Urinary bladder (tissue), 4 donors: Measurements from ENCODE around the gene KAZALD1. TPM values are rescaled to one million over a fixed set of nuclear protein-coding genes. Genes with fewer than 3 reads are reported as not detected.
"Not testable (repeated sequence)": the region's sequence is repeated elsewhere in the genome, so short reads cannot be mapped to it uniquely, and the experiment has no call there.

ENCODE experiments used
- DNase-seq: peaks from one replicate; pipeline ENCODE4 v3.0.0-alpha.2; 2015; ENCODE audit errors: extremely low spot score
- H3K27ac ChIP-seq: one replicate; pipeline ENCODE4 v1.5.1; 2013; ENCODE audit warnings: low read depth, mild to moderate bottlenecking, moderate library complexity
- H3K36me3 ChIP-seq: one replicate; pipeline ENCODE4 v1.6.1; 2013; ENCODE audit warnings: mild to moderate bottlenecking, moderate library complexity; ENCODE audit not compliant: insufficient read depth
- H3K4me1 ChIP-seq: one replicate; pipeline ENCODE4 v1.6.1; 2013; ENCODE audit warnings: mild to moderate bottlenecking, moderate library complexity; ENCODE audit not compliant: insufficient read depth
- H3K4me3 ChIP-seq: one replicate; pipeline ENCODE4 v1.5.1; 2013; ENCODE audit warnings: low read depth, low read length
- WGBS: extraction: QIAGEN DNeasy Blood & Tissue Kit; methylation state at CpG from one replicate; pipeline ENCODE4 v1.1.7; 2013; 5-methylcytosine and 5-hydroxymethylcytosine counted together
- polyA plus RNA-seq: library from polyadenylated mRNA; stranded (reverse); fragments of 200-250 nt; gene quantifications from one replicate; pipeline ENCODE4 v1.2.3, GENCODE V29; 2013
- total RNA-seq: library from RNA; depleted of rRNA; stranded (reverse); fragments of >200 nt; gene quantifications from one replicate; pipeline ENCODE4 v1.2.3, GENCODE V29; 2014
- donor health status: healthy with polysubstance abuse.
- donor health status: healthy.

Gene KAZALD1
- total and polyA plus RNA-seq, 2 donors: 5.9 to 27.0 TPM

DNA sequence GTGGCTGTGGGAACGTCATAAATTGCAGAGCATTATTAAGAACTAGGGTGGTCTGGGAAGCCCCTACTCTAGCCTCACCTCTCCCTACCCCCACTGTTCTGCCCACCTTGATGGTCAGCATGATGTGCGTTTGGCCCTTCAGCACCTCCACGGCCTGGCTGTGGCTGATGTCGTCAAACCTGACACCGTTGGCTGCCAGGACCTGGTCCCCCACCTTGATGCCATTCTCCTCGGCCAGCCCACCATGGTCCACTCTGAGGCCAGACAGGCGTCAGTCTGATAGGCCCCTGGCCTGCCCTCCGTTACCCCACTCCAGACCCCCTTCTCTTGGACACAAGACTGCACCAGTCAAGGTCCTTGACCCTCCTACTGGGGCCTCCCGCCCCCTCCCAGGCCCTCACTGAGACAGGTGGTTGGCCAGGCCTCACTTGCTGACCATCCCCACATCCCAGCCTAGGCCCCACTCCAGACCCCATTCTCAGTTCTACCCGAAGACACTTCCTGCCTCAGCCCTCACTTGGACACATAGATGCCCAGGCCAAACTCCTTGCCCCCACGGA, 40.0 kb upstream of the KAZALD1 start:
- WGBS: 84% methylated on average over 11 of the region's 11 CpGs
- H3K36me3 ChIP-seq: no peaks in the 10 kb centered on the region
- H3K27ac ChIP-seq: no peak overlapping the region
- no peak overlapping the region for H3K4me3 ChIP-seq
- H3K4me1 ChIP-seq: no peaks in the 10 kb centered on the region
- no peak for DNase-seq

DNA sequence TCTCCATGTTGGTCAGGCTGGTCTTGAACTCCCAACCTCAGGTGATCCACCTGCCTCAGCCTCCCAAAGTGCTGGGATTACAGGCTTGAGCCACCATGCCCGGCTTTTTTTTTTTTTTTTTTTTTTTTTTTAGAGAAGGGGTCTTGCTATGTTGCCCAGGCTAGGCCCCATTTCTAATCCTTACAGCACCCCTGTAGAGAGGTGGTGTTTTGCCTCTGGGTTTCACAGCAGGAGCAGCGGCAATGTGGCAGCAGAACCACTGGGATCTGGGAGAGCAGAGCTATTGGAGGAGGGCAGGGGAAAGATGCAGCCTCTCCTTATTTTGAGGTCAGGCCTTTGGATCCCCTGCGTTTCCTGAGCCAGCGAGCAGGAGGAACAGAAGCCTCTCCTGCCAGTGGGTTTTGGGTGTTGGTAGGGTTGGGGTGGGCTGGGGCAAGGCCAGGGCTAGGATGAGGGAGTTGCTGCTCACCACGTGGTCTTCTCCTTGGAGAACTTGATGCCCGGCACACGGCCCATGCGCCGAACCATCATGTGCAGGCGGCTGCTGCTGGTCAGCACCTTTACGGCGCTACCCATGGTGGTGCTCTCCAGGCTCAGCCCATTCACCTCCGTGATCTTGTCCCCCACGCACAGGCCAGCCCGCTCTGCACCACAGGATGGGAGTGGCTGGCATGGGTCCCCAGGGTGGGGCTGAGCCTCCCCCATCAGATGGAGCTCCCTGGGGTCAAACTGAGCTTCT, 38.7 kb upstream of the KAZALD1 start:
- H3K27ac ChIP-seq: no peak overlapping the region
- H3K4me3 ChIP-seq: no peak overlapping the region
- H3K4me1 ChIP-seq: no peaks in the 10 kb centered on the region
- H3K36me3 ChIP-seq: no peaks in the 10 kb centered on the region
- 92% methylated on average over 15 of the region's 15 CpGs for WGBS
- no peak for DNase-seq

DNA sequence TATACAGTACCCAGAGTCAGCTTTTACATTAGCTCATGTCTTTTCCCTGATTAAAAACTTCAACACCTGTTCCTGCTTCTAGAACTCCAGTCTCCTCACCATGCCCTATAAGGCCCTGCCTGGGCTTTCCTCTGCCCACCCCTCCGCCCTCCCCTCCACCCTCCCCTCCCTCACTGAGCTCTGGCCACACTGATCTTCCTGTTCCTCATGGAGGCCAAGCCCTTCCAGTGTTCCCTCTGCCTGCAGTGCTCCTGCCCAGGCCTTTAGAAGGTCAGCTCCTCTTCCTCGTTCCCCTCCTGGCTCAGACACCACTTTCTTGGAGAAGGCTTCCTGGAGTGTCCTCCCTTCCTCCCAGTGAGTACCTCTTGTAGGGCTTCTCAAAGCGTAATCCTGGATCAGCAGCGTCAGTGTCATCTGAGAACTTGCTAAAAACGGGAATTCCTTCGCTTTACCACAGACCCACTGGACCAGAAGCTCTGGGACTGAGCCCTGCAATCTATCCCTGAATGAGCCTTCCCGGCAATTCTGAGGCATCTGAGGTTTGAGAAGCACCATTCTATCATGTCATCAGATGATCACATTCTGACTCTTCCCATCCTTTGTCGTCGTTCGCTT, 34.6 kb upstream of the KAZALD1 start:
- no peaks in the 10 kb centered on the region for H3K36me3 ChIP-seq
- H3K27ac ChIP-seq: no peak overlapping the region
- WGBS: 67% methylated on average over 10 of the region's 10 CpGs
- H3K4me3 ChIP-seq: no peak overlapping the region
- no peak for DNase-seq
- no peaks in the 10 kb centered on the region for H3K4me1 ChIP-seq

DNA sequence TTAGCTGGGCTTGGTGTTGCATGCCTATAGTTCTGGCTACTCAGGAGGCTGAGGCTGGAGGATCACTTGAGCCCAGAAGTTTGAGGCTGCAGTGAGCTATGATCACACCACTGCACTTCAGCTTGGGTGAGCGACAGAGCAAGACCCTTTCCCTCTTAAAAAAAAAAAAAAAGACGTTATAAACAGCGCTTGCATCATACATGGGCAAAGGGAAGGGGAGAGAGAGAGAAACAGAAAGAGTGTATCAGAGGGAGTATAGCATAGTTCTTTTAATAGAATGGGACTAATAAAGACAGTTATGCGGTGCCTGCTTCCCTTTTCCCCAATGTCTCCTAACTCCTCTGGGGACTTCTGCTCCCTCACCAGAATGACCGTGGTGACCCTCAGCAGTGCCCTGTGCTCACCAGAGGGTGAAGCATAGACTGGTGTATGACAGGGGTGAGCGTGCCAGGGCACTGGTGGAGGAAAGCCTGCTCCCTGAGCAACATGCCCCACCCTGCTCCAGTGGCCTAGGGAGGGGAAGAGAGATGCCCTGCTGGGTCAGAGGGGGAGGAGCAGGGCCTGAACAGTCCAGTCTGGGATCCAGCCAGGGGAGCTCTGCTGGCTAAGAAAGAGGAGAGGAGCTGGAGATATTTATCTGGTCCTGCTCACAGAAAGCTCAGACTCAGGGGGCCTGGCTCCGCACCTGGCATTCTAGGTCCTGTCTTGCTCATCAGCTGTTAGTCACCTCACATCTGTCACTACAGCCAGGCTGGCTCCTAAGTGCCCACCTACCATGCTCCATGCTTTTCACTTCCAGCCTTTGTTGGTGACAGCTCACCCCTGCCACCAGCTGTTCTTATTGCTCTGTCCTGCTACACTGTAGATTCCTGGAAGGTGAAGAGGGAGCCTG, 33.1 kb upstream of the KAZALD1 start:
- Histone ChIP-seq H3K36me3 (no peaks in the 10 kb centered on the region), H3K4me1 (no peaks in the 10 kb centered on the region), H3K4me3 (no peak overlapping the region), H3K27ac (no peak overlapping the region)
- WGBS: 63% methylated on average over 7 of the region's 7 CpGs
- DNase-seq: no peak

DNA sequence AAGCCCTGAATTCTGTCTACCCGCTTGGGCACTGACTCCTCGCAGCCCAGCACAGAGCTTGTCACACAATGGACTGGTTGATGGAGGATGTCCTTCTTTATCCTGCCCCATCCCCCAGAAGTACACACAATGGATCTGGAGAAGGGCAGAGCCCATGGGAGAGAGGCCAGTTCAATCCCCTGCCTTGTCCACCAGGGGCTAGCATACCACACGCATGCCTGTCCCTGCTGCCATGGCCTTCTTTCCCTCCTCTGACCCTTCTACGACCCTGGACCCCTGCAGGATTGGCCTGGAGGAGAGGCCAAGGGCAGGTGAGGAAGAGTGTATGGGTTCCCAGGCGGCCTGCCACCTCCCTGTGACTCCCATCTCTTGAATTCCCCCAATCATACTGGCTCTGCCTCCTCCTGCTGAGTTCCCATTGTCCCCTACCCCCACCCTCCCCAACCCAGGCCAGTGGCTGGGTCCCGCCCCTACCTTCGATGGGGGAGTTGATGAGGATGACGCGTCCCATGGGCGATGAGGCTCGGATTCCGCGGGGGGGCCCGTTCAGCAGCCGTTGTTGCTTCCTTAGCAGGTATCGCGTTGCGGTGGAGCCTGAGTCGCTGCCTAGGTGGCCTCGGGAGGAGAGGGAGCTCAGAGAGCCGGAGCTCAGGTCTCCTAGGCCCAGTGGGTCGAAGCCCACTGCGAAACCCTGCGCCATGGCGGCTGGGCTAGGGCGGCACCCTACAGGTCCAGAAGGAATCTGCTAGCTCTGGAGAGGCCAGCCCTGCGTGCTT, 32.1 kb upstream of the KAZALD1 start:
- no peak for DNase-seq
- Histone ChIP-seq H3K4me3 (no peak overlapping the region), H3K36me3 (no peaks in the 10 kb centered on the region), H3K4me1 (no peaks in the 10 kb centered on the region), H3K27ac (no peak overlapping the region)
- 59% methylated on average over 27 of the region's 27 CpGs for WGBS

DNA sequence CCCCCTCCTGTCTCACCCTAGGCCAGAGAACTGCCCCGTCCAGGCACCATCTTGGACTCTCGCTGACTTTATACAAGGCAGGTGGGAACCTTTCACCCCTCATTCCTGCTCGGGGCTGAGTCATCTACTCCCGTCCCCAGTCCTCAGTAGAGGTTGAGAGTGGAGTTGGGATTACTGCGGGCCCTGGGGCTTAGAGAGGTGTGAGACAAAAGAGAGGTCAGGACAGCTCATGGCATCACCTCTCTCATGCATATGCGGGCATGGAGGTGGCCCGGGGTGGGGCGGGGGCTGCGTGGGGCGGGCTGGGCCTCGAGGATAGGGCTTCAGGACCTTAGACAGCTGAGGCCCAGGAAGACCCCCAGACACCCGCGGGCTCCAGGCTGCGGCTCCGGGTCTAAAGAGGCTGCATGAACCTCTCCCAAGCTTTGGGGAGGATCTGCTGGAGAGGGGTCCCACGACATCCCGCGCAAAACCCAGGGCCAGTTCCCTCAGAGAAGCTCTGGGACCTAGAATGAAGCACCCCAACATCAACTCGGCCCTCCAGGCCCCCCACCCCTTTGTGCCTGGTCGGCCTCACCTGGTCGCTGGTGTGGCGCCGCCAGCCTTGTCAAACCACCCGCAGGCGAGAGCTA, 31.2 kb upstream of the KAZALD1 start:
- Histone ChIP-seq H3K27ac (no peak overlapping the region), H3K4me3 (peak overlapping the region; percentile 76), H3K36me3 (no peaks in the 10 kb centered on the region), H3K4me1 (no peaks in the 10 kb centered on the region)
- no peak for DNase-seq
- WGBS: 12% methylated on average over 25 of the region's 25 CpGs

DNA sequence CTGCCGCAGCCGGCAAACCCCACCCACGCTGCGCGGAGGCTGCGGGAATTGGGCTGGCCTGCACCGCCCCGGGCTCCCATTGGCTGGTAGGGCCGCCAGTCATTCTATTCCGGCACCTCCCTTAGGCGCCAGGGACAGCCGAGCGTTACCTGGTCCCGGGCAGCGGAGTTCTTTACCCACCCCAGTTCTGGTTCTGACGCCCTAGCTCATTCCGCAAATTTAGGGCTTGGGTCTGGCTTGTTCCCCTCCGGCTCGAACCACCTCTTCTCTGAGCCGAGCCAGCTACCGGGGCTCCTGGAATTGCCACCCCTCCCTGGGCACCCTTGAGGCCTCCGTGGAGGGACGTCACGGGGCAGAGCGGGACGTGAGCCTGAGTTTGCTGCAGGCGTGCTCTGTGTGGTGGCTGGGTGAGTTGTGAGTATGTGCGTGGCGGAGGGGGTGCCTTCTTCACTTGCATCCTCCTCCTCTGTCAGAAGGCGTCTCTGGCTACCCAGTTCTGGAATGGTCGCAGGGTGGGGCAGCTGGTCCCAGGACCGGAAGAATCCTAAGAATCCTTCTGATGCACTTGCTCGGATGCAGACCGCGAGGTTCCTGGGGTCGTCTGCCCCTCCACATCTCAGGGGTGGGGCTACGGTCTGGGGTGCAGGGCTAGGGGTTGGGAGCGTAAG, 30.5 kb upstream of the KAZALD1 start, which contains the start of the genes PDZD7 and SFXN3:
Gene PDZD7, minus strand, starts transcription at position 2 of the 668 bp plus-strand sequence. CDS start 910 bp downstream, outside the sequence.
Gene SFXN3, plus strand, starts transcription at position 107 of the 668 bp plus-strand sequence. CDS start 3,461 bp downstream, outside the sequence.
- H3K27ac ChIP-seq: peak within 1 kb of the TSS; percentile 92
- H3K4me1 ChIP-seq: no peaks in the 10 kb centered on the region
- no peaks in the 10 kb centered on the region for H3K36me3 ChIP-seq
- H3K4me3 ChIP-seq: peak within 1 kb of the TSS; percentile 76
- under 1% methylated on average over 38 of the region's 38 CpGs for WGBS
- peak; percentile 64 for DNase-seq

DNA sequence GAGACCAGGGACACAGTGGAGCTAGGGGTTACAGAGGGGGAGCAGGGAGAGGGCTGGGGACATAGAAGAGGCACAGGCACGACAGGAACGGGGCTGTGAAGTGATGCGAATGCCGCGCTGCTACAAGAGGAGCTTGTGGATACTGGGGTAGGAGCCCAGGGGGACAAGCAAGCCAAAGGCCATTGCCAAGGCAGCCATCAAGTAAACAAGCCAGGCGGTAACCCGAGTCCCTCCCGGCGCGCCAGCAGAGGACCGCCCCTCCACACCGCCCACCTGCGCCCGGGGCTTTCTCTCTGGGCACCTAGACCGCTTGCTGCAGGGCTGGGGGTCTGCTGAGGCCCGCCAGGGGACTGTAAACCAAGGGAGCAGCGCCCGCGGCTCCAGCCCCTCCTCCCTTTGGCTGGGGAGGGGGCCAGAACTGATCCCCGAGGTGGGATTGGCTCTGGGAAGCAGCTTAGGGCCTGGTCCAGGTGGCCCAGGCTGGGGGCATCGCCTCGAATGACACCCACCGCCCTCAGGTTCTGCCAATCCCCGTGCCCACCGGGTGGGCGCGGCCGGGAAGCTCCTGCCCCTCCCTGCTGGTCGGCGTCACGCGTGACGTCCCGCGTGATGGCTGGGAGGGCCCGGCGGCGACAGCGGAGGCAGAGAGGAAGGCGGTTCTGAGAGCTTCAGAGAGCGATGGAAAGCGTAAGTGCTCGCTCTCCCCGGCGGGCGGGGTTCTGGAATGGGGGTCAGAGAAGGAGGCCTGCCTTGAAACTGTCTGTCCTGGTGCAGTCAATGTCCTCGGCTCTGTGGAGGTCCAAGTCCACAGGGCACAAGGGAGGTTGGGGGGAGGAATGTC, 29.8 kb upstream of the KAZALD1 start:
- Histone ChIP-seq H3K4me3 (peak overlapping the region; percentile 76), H3K27ac (peak overlapping the region; percentile 92), H3K4me1 (no peaks in the 10 kb centered on the region), H3K36me3 (no peaks in the 10 kb centered on the region)
- WGBS: under 1% methylated on average over 47 of the region's 47 CpGs
- DNase-seq: no peak

DNA sequence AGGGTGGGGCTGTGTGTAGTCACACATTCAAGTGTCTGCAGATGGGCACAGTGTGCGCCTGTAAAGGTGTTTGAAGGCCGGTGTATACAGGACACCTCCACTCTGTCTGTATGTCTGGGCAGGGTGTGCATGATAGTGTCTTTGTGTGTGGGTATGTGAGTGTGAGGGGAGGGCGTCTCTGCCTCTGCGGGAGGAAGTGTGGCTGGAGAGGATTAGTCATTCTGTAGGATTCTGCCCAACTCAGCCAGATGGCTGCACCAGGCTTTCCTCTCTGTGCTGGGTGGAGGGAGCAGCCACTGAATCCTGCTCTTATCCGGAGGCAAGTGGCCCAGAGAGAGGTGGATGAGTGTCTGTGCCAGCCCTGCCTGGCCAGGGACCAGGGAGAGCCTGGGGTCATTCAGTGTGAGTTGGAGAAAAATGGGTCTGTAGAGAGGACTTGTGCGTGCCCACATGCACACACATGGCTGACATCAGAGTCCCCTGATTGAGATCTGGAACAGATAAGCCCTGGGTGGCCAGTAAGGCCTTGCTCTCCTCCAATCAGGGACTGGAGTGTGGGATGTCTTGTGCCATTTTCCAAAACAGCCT, 29.1 kb upstream of the KAZALD1 start:
- DNase-seq: no peak
- whole genome bisulfite sequencing: 8% methylated on average over 6 of the region's 6 CpGs
- H3K27ac ChIP-seq: peak overlapping the region; percentile 92
- H3K4me1 ChIP-seq: no peaks in the 10 kb centered on the region
- no peaks in the 10 kb centered on the region for H3K36me3 ChIP-seq
- peak overlapping the region; percentile 76 for H3K4me3 ChIP-seq

DNA sequence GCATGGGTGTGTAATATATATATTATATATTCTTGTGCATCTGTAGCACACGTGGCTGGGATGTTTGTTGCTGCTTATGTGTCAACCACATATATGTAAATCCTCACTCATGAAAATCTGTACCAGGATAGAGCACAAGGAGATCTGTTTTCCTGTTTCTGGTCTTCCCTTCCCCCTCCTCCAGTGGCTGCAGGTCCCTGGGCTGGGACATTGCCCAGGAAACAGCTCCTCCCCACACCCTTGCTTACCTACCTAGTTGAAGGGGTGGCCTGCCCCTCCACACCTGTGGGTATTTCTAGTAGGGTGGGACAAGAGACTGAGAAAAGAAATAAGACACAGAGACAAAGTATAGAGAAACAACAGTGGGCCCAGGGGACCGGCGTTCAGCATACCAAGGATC, 28.5 kb upstream of the KAZALD1 start:
- Histone ChIP-seq H3K4me3 (no peak overlapping the region), H3K4me1 (no peaks in the 10 kb centered on the region), H3K36me3 (no peaks in the 10 kb centered on the region), H3K27ac (peak overlapping the region; percentile 27)
- WGBS: 62% methylated on average over 3 of the region's 3 CpGs
- no peak for DNase-seq

DNA sequence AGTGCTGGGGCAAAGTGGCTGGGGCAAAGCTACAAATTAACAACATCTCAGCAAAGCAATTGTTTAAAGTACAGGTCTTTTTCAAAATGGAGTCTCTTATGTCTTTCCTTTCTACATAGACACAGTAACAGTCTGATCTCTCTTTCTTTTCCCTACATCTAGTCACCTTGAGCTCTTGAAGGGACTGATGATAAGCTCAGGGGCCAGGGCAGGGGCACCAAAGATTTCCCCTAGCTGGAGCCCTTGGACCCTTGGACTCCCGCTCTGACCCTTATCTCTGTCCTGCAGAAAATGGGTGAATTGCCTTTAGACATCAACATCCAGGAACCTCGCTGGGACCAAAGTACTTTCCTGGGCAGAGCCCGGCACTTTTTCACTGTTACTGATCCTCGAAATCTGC, 27.4 kb upstream of the KAZALD1 start:
- H3K36me3 ChIP-seq, H3K4me1 ChIP-seq, H3K4me3 ChIP-seq, DNase-seq, H3K27ac ChIP-seq: not testable (repeated sequence)
- whole genome bisulfite sequencing: 90% methylated on average over 4 of the region's 4 CpGs
